Esophagus squamous epithelium (tissue), 5 donors: ENCODE results near the gene FRG1. TPM values are rescaled to one million over a fixed set of nuclear protein-coding genes. Genes with fewer than 3 reads are reported as not detected.
"Not testable (repeated sequence)": the region's sequence is repeated elsewhere in the genome, so short reads cannot be mapped to it uniquely, and the experiment has no call there.

Experiments
- DNase-seq: peaks from one replicate; lab custom pipeline; 2025; lab: John Stamatoyannopoulos, UW
- H3K27ac ChIP-seq, 4 donors: fragments of 200-600 bp; sonication (generic); one replicate each; pipeline ENCODE4 v1.5.1; 2016 to 2019; ENCODE audit warnings: mild to moderate bottlenecking in 1 of 4
- H3K27me3 ChIP-seq, 4 donors: fragments of 200-600 bp; sonication (generic); 1 replicate in 3 of 4; 2 replicates in 1 of 4; pipeline versions ENCODE4 v1.5.1 to v1.6.0; 2017 to 2021; ENCODE audit warnings: antibody characterized with exemption in 1 of 4
- H3K36me3 ChIP-seq, 3 donors: fragments of 200-600 bp; sonication (generic); one replicate each; pipeline ENCODE4 v1.5.1; 2016 to 2019
- H3K4me1 ChIP-seq, 3 donors: fragments of 200-600 bp; sonication (generic); one replicate each; pipeline ENCODE4 v1.5.1; 2017 to 2019
- H3K4me3 ChIP-seq, 4 donors: fragments of 200-600 bp; sonication (generic); 1 replicate in 3 of 4; 2 replicates in 1 of 4; pipeline ENCODE4 v1.5.1; 2016 to 2019; ENCODE audit warnings: mild to moderate bottlenecking in 2 of 4, moderate library complexity in 1 of 4
- H3K9me3 ChIP-seq, 3 donors: fragments of 200-600 bp; sonication (generic); one replicate each; pipeline ENCODE4 v1.5.1; 2016 to 2019
- POLR2A ChIP-seq, 4 donors: fragments of 450-650 bp; IDR thresholded peaks; one replicate each; pipeline ENCODE4 v1.6.1; 2017; ENCODE audit warnings: antibody characterized with exemption in 4 of 4, mild to moderate bottlenecking in 4 of 4, moderate library complexity in 3 of 4
- WGBS, 2 donors: methylation state at CpG; one replicate each; pipeline ENCODE4 v1.1.5; 2018; 5-methylcytosine and 5-hydroxymethylcytosine counted together
- intact Hi-C: fragments of 100-400 bp; cut with DNase I; formaldehyde crosslinking; loops from one replicate; pipeline ENCODE4 v1.15.0; 2022
- total RNA-seq, 4 donors: library from RNA; depleted of rRNA; stranded (reverse); fragments of >200 nt; gene quantifications; one replicate each; pipeline ENCODE4 v1.1.0, GENCODE V29; 2016
- TF ChIP-seq, protein P1 (sequence below), 6 experiments: fragments of 450-650 bp in 4 of 6; fragments of 200-600 bp in 2 of 6; sonication (generic) in 2 of 6; IDR thresholded peaks; one replicate each; pipeline ENCODE4 v1.5.1; 2016 to 2019; ENCODE audit warnings: antibody characterized with exemption in 6 of 6, mild to moderate bottlenecking in 4 of 6, moderate library complexity in 4 of 6
- donor health status: DM: yes; HTN: yes; CAD: no.

Gene FRG1
- total RNA-seq, 4 donors from 2014 or later, result 29.7 to 45.5 (median 34.2) TPM

DNA sequence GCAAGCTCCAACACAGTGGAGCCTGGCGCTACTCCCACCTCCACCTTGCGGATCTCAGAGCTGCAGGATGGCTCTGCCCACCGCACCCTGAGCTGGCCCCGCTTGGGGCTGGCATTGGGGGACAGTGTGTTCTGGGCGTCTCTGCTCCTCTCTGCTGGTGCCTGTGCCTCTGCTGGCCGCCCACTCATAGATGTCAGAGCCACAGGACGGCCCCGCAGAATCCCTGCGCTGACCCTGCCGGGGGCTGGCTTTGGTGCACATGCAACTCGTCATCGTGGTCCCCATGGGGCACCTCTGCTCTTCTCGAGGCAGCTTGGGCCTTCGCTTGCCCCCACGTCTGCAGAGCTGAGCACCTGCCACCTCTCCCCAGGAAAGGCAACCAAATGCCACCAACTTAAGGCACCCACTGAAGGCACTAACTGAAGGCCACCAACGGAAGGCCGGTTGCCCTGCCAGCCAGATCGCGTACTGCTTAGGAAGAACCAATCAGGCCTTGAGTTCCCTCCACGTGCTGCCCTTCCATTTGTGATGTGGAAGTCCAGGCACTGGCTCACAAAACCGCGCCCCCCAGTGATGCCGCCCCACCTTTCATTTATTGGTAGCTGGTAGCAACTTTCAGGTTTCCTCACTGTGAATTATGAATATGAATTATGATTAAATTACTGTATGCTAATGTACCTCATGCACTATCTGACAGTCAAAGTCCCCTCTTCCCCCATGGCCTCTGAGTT is 23.3 kb upstream of the FRG1 start:
- Histone ChIP-seq H3K27me3 (no peaks in the 10 kb centered on the region), H3K4me3 (no peak overlapping the region), H3K36me3 (peaks cover 0 to 8% (median 0%) of the 10 kb centered on the region in 3 donors), H3K9me3 (peaks cover 0 to 32% (median 0%) of the 10 kb centered on the region in 3 donors), H3K27ac (no peak overlapping the region), H3K4me1 (no peaks in the 10 kb centered on the region)
- no peak for DNase-seq
- 87 to 94% methylated on average over 15 to 16 of the region's 23 CpGs for WGBS, 2 donors
- intact Hi-C loops, result no loop called here
- no peak for TF ChIP-seq POLR2A (IDR thresholded peaks at IDR 0.05)
- TF ChIP-seq, protein P1, sequence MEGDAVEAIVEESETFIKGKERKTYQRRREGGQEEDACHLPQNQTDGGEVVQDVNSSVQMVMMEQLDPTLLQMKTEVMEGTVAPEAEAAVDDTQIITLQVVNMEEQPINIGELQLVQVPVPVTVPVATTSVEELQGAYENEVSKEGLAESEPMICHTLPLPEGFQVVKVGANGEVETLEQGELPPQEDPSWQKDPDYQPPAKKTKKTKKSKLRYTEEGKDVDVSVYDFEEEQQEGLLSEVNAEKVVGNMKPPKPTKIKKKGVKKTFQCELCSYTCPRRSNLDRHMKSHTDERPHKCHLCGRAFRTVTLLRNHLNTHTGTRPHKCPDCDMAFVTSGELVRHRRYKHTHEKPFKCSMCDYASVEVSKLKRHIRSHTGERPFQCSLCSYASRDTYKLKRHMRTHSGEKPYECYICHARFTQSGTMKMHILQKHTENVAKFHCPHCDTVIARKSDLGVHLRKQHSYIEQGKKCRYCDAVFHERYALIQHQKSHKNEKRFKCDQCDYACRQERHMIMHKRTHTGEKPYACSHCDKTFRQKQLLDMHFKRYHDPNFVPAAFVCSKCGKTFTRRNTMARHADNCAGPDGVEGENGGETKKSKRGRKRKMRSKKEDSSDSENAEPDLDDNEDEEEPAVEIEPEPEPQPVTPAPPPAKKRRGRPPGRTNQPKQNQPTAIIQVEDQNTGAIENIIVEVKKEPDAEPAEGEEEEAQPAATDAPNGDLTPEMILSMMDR (IDR thresholded peaks at IDR 0.05), result no peak

DNA sequence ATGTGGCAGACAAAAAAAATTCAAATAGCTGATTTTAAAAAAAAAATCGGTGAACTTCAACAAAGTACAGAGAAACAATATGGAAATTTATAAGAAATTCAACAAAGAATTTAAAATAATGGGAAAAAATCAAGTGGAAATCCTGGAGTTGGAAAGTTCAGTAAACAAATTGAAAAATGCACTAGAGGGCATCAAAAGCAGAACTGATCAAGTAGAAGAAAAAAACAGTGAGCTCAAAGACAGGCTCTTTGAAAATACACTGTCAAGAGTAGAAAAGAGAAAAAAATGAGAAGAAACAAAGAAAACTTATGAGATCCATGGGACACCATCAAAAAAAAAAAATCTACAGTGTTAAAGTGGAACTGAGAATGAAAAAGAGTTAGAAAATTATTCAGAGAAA is 19.6 kb upstream of the FRG1 start:
- 50 to 62% methylated on average over 1 of the region's 1 CpG for WGBS, 2 donors
- DNase-seq, result no peak

DNA sequence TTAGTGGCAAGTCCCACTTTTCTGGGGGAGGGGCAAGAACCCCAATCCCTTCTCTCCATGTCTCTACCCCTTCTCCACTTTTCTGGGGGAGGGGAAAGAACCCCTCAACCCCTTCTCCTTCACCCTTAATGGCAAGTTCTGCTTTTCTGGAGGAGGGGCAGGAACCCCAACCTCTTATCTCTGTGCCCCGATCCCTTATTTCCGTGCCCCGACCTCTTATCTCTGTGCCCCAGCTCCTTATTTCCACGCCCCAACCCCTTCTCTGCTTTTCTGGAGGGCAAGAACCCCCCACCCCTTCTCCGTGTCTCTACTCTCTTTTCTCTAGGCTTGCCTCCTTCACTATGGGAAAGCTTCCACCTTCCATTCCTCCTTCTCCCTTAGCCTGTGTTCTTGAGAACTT is 13.9 kb upstream of the FRG1 start:
- 90 to 91% methylated on average over 5 of the region's 5 CpGs for WGBS, 2 donors
- H3K4me3 ChIP-seq, H3K27ac ChIP-seq, H3K4me1 ChIP-seq, intact Hi-C loops, H3K36me3 ChIP-seq, H3K27me3 ChIP-seq, H3K9me3 ChIP-seq, DNase-seq: not testable (repeated sequence)

More for the DNA sequence above, 19.6 kb upstream of the FRG1 start:
- no peak overlapping the region for H3K4me3 ChIP-seq
- intact Hi-C loops, result no loop called here
- TF ChIP-seq, protein P1 (IDR thresholded peaks at IDR 0.05), result no peak
- no peak overlapping the region for H3K27ac ChIP-seq
- H3K27me3 ChIP-seq, result no peaks in the 10 kb centered on the region
- H3K36me3 ChIP-seq, result peaks cover 0 to 7% (median 0%) of the 10 kb centered on the region in 3 donors
- no peaks in the 10 kb centered on the region for H3K4me1 ChIP-seq
- peaks cover 0 to 32% (median 0%) of the 10 kb centered on the region in 3 donors for H3K9me3 ChIP-seq

DNA sequence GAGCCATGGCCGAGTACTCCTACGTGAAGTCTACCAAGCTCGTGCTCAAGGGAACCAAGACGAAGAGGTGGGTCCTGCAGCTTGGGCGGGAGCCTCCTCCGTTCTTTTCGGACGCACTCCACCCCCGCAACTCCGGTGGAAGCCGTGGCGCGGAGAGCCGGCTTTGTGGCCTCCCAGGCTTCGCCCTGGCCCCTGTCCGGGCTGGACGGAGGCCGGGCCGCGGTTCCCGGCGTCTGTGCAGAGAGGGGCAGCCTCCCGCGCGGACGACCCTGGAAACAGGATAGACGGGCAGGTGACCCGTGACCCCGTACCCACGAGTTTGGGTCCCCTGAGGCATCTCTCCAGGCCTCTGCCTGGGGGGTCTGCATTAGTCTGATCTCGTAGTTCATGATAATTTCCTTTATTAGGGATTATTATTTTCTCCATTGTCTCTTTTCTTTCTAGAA is 356 bp downstream of the FRG1 start:
- 0% methylated on average over 2 to 14 of the region's 31 CpGs for WGBS, 2 donors
- Histone ChIP-seq H3K4me3 (peak overlapping the region; percentile 77 to 99 (median 88)), H3K27ac (peak overlapping the region; percentile 90 to 95 (median 94)), H3K4me1 (peaks cover 0 to 26% (median 10%) of the 10 kb centered on the region in 3 donors), H3K27me3 (no peaks in the 10 kb centered on the region), H3K36me3 (peaks cover 0 to 6% (median 0%) of the 10 kb centered on the region in 3 donors), H3K9me3 (no peaks in the 10 kb centered on the region)
- no peak for DNase-seq
- intact Hi-C loops, result no loop called here
- TF ChIP-seq POLR2A (IDR thresholded peaks at IDR 0.05), result no peak
- TF ChIP-seq, protein P1 (IDR thresholded peaks at IDR 0.05), result no peak

DNA sequence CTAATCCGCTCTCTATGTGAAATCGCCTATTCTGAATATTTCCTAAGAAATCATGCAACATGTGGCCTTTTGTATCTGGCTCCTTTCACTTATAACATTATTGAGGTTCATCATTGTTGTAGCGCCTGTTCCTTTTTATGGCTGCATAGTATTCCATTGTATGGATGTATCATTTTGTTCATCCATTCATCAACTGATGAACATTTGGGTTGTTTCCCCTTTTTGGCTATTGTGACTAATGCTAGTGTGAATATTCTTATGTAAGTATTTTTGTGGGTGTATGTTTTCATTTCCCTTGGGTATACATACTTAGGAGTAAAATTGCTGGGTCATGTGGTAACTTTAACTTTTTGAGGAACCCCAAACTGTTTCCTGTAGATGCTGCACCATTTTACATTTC is 1.7 kb downstream of the FRG1 start:
- H3K27ac ChIP-seq, H3K36me3 ChIP-seq, intact Hi-C loops, H3K27me3 ChIP-seq, H3K4me3 ChIP-seq, H3K9me3 ChIP-seq, DNase-seq: not testable (repeated sequence)
- peaks cover 0 to 26% (median 10%) of the 10 kb centered on the region in 3 donors for H3K4me1 ChIP-seq
- 91 to 94% methylated on average over 3 of the region's 3 CpGs for WGBS, 2 donors

DNA sequence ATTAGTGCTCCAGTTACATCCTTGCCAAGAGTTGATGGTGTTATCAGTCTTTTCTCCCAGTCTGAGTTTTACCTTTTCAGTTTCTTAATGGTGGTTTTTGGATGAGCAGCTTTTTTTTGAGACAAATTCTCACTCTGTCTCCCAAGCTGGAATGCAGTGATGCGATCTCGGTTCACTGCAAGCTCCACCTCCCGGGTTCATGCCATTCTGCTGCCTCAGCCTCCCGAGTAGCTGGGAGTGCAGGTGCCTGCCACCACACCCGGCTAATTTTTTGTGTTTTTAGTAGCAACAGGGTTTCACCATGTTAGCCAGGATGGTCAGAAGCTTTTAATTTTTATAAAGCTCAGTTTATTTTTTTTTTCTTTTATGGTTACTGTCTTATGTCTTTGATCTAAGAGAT is 3.4 kb downstream of the FRG1 start:
- DNase-seq, H3K27ac ChIP-seq, H3K4me3 ChIP-seq, H3K27me3 ChIP-seq, intact Hi-C loops, H3K9me3 ChIP-seq: not testable (repeated sequence)
- Histone ChIP-seq H3K4me1 (peaks cover 0 to 29% (median 10%) of the 10 kb centered on the region in 3 donors), H3K36me3 (peaks cover 0 to 12% (median 0%) of the 10 kb centered on the region in 3 donors)
- 82 to 83% methylated on average over 5 of the region's 5 CpGs for WGBS, 2 donors

DNA sequence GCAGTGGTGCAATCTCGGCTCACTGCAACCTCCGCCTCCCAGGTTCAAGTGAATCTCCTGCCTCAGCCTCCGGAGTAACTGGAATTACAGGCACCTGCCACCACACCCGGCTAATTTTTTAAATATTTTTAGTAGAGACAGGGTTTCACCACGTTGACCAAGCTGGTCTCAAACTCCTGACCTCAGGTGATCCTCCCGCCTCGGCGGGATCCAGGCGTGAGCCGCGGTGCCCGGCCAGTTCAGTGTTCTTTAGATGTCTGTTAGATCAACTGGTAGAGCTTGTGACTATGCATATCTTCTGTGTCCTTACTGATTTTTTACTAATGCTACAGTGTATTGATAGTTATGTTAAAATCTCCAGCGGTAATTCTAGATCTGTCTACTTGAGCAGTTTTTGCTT is 6.2 kb downstream of the FRG1 start:
- H3K27ac ChIP-seq, H3K27me3 ChIP-seq, H3K9me3 ChIP-seq, intact Hi-C loops, DNase-seq, H3K4me3 ChIP-seq: not testable (repeated sequence)
- H3K36me3 ChIP-seq, result peaks cover 0 to 14% (median 0%) of the 10 kb centered on the region in 3 donors
- peaks cover 0 to 16% (median 5%) of the 10 kb centered on the region in 3 donors for H3K4me1 ChIP-seq
- 93 to 96% methylated on average over 13 of the region's 13 CpGs for WGBS, 2 donors

DNA sequence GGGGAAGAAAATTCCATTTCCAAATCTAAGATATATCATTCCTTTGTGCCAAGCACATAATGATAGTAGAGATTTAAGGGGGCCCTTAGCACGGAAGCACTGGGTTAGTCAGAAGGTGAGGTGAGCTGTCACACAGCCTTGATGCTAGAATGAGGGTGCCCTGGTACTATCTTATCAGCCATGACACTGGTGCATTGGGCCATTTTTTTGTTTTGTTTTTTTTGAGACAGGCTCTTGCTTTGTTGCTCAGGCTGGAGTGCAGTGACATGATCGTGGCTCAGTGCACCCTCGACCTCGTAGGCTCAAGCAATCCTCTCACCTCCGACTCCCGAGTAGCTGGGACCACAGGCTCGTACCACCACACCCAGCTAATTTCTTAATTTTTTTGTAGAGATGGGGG is 7.8 kb downstream of the FRG1 start:
- H3K9me3 ChIP-seq, H3K4me3 ChIP-seq, H3K27ac ChIP-seq, H3K4me1 ChIP-seq, H3K27me3 ChIP-seq, intact Hi-C loops, DNase-seq: not testable (repeated sequence)
- peaks cover 0 to 25% (median 0%) of the 10 kb centered on the region in 3 donors for H3K36me3 ChIP-seq
- WGBS, 2 donors, result 87 to 89% methylated on average over 7 of the region's 7 CpGs

DNA sequence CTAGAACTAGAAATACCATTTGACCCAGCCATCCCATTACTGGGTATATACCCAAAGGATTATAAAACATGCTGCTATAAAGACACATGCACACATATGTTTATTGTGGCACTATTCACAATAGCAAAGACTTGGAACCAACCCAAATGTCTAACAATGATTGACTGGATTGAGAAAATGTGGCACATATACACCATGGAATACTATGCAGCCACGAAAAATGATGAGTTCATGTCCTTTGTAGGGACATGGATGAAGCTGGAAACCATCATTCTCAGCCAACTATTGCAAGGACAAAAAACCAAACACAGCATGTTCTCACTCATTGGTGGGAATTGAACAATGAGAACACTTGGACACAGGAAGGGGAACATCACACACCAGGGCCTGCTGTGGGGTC is 28.6 kb downstream of the FRG1 start:
- H3K27me3 ChIP-seq, H3K27ac ChIP-seq, intact Hi-C loops, H3K4me3 ChIP-seq, H3K36me3 ChIP-seq, DNase-seq, H3K4me1 ChIP-seq: not testable (repeated sequence)
- WGBS, 2 donors, result 8 to 30% methylated on average over 1 of the region's 1 CpG
- peaks cover 0 to 13% (median 9%) of the 10 kb centered on the region in 3 donors for H3K9me3 ChIP-seq
